Aorta (tissue), 5 donors: ENCODE measurements around the gene ETV2. TPM values are rescaled to one million over a fixed set of nuclear protein-coding genes. Genes with fewer than 3 reads are reported as not detected.
"Not testable (repeated sequence)": the region's sequence is repeated elsewhere in the genome, so short reads cannot be mapped to it uniquely, and the experiment has no call there.

Experiments used
- ATAC-seq: fragments of 200-7000 bp; cut with Tn5 transposase; one replicate; pipeline ENCODE4 v1.9.1; 2022; ENCODE audit warnings: moderate library complexity; ENCODE audit not compliant: low FRiP score
- DNase-seq, 2 donors: peaks; one replicate each; pipeline ENCODE4 v3.0.0-alpha.2; 2020
- H3K27ac ChIP-seq, 2 donors: one replicate each; pipeline ENCODE4 v1.5.1; 2013; ENCODE audit warnings: low read length in 2 of 2, mild to moderate bottlenecking in 2 of 2, moderate library complexity in 2 of 2, control low read depth in 1 of 2, inconsistent platforms in 1 of 2, low read depth in 1 of 2
- H3K27me3 ChIP-seq, 2 donors: one replicate each; pipeline ENCODE4 v1.6.1; 2013; ENCODE audit warnings: control low read depth in 1 of 2, low read length in 1 of 2, mild to moderate bottlenecking in 1 of 2, moderate library complexity in 1 of 2; ENCODE audit not compliant: insufficient read depth in 2 of 2, control insufficient read depth in 1 of 2
- H3K36me3 ChIP-seq, 2 donors: one replicate each; pipeline ENCODE4 v1.6.1; 2013; ENCODE audit warnings: control low read depth in 1 of 2, low read length in 1 of 2, mild to moderate bottlenecking in 1 of 2; ENCODE audit not compliant: insufficient read depth in 2 of 2, control insufficient read depth in 1 of 2
- H3K4me1 ChIP-seq, 2 donors: one replicate each; pipeline ENCODE4 v1.6.1; 2013; ENCODE audit warnings: low read length in 2 of 2, control low read depth in 1 of 2, mild to moderate bottlenecking in 1 of 2, moderate library complexity in 1 of 2; ENCODE audit not compliant: insufficient read depth in 2 of 2, control insufficient read depth in 1 of 2
- H3K4me3 ChIP-seq, 2 donors: one replicate each; pipeline ENCODE4 v1.5.1; 2013; ENCODE audit warnings: low read length in 2 of 2, control low read depth in 1 of 2, mild to moderate bottlenecking in 1 of 2
- H3K9me3 ChIP-seq: one replicate; pipeline ENCODE4 v1.6.1; 2013; ENCODE audit warnings: mild to moderate bottlenecking, low read length; ENCODE audit not compliant: control insufficient read depth
- WGBS, 2 donors: extraction: QIAGEN DNeasy Blood & Tissue Kit; methylation state at CpG; one replicate each; pipeline ENCODE4 v1.1.7; 2013; 5-methylcytosine and 5-hydroxymethylcytosine counted together
- intact Hi-C, 2 donors: fragments of 100-400 bp; cut with DNase I; formaldehyde crosslinking; loops; one replicate each; pipeline versions ENCODE4 v1.14.2 to v1.15.0; 2022
- long read RNA-seq, 2 donors: library from polyadenylated mRNA; unstranded; transcript quantifications; one replicate each; pipeline ENCODE4 v2.0.0, GENCODE V29; 2020 to 2021
- polyA plus RNA-seq, 2 donors: library from polyadenylated mRNA; stranded (reverse); fragments of 200-250 nt; gene quantifications; one replicate each; pipeline ENCODE4 v1.2.3, GENCODE V29; 2013
- total RNA-seq, 2 donors: library from RNA; stranded (reverse); fragmentation: NEBNext Ultra II Directional; extraction: Animal tissue kit (Norgen Biotek cat#: 25700); gene quantifications; one replicate each; pipeline ENCODE4 v1.2.1, GENCODE V29; 2021
- donor health status: healthy with polysubstance abuse.
- donor health status: Bipolar disorder and iron deficiency.
- donor health status: DM: no; HTN: no; CAD: no.
- donor health status: DM: no; HTN: no; CAD: no.
- donor health status: DM: yes; HTN: yes; CAD: no.

Gene ETV2, protein sequence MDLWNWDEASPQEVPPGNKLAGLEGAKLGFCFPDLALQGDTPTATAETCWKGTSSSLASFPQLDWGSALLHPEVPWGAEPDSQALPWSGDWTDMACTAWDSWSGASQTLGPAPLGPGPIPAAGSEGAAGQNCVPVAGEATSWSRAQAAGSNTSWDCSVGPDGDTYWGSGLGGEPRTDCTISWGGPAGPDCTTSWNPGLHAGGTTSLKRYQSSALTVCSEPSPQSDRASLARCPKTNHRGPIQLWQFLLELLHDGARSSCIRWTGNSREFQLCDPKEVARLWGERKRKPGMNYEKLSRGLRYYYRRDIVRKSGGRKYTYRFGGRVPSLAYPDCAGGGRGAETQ
- total RNA-seq (1 to 10 TPM in 1 of 2 donors, under 1 TPM in 1; 0.62 to 1.2 TPM), polyA plus RNA-seq (1 to 10 TPM in 1 of 2 donors, under 1 TPM in 1; 0.46 to 1.9 TPM)
- long read RNA-seq, donor 1: 0 reads
- long read RNA-seq, donor 2, partial matches to known transcripts: 0 of 1 reads
- long read RNA-seq, donor 2, other reads (novel, unspliced or antisense): 0 of 1 reads

DNA sequence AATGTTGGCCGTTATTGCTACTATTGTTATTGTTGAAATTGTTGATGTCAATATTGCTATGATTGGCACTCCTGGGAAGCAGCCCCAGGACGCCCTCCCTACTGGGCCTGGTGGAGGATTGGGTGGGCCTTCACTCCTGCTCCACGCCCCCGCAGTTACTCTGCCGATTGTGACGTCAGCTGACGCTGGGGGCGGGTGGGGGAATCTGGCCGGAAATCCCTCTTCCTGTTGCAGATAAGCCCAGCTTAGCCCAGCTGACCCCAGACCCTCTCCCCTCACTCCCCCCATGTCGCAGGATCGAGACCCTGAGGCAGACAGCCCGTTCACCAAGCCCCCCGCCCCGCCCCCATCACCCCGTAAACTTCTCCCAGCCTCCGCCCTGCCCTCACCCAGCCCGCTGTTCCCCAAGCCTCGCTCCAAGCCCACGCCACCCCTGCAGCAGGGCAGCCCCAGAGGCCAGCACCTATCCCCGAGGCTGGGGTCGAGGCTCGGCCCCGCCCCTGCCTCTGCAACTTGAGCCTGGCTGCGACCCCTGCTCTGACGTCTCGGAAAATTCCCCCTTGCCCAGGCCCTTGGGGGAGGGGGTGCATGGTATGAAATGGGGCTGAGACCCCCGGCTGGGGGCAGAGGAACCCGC lies at the start of gene ETV2:
Gene ETV2, plus strand, starts transcription at position 231 of the 637 bp plus-strand sequence. CDS start 716 bp downstream, outside the sequence.
- Histone ChIP-seq H3K27ac (no peak within 1 kb of the TSS), H3K27me3 (no peaks in the 10 kb centered on the region), H3K9me3 (no peaks in the 10 kb centered on the region), H3K4me1 (no peaks in the 10 kb centered on the region), H3K4me3 (no peak within 1 kb of the TSS), H3K36me3 (peaks cover 0 to 6% of the 10 kb centered on the region in 2 donors)
- DNase-seq (no peak), ATAC-seq (no peak)
- 16% methylated on average over 28 of the region's 28 CpGs for WGBS, 2 donors
- intact Hi-C loops: loop anchor here in 1 of 2 donors (2.0 kb wide), 1 partner anchor 13 kb away; the partner anchor contains the start of gene RBM42

GRCh38 chr19:35592226-35592625 lies 49.3 kb upstream of the ETV2 start:
- no peak for DNase-seq
- H3K9me3 ChIP-seq: no peaks in the 10 kb centered on the region
- H3K27me3 ChIP-seq: no peaks in the 10 kb centered on the region
- no peak overlapping the region for H3K27ac ChIP-seq
- H3K4me1 ChIP-seq: no peaks in the 10 kb centered on the region
- no peak for ATAC-seq
- H3K4me3 ChIP-seq: no peak overlapping the region
- intact Hi-C loops: no loop called here
- WGBS, 2 donors: 23 to 27% methylated on average over 8 of the region's 8 CpGs
- no peaks in the 10 kb centered on the region for H3K36me3 ChIP-seq

GRCh38 chr19:35595026-35595425 lies 46.5 kb upstream of the ETV2 start:
- H3K27ac ChIP-seq, ATAC-seq, H3K36me3 ChIP-seq, H3K4me1 ChIP-seq, H3K4me3 ChIP-seq, intact Hi-C loops, H3K27me3 ChIP-seq, H3K9me3 ChIP-seq: not testable (repeated sequence)
- 74 to 84% methylated on average over 3 of the region's 3 CpGs for WGBS, 2 donors
- peak in 1 of 2 donors; percentile 13 for DNase-seq

DNA sequence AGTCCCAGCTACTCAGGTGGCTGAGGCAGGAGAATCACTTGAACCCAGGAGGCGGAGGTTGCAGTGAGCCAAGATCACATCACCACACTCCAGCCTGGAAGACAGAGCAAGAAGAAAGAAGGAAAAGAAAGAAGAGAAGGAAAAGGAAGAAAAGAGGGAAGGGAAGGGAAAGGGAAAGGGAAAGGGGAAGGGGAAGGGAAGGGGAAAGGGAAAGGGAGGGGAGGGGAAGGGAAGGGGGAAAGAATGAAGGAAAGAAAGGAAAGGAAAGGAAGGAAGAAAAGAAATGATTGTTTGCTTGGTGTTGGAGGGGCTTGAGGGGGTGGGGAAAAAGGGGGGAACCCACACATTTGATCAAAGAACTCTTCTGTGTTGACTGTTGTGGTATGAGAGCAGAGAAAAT lies 45.6 kb upstream of the ETV2 start:
- ATAC-seq: no peak
- Histone ChIP-seq H3K27me3 (no peaks in the 10 kb centered on the region), H3K9me3 (no peaks in the 10 kb centered on the region), H3K36me3 (no peaks in the 10 kb centered on the region), H3K4me1 (no peaks in the 10 kb centered on the region), H3K27ac (no peak overlapping the region), H3K4me3 (no peak overlapping the region)
- intact Hi-C loops: no loop called here
- 97 to 100% methylated on average over 1 of the region's 1 CpG for WGBS, 2 donors
- DNase-seq: no peak

DNA sequence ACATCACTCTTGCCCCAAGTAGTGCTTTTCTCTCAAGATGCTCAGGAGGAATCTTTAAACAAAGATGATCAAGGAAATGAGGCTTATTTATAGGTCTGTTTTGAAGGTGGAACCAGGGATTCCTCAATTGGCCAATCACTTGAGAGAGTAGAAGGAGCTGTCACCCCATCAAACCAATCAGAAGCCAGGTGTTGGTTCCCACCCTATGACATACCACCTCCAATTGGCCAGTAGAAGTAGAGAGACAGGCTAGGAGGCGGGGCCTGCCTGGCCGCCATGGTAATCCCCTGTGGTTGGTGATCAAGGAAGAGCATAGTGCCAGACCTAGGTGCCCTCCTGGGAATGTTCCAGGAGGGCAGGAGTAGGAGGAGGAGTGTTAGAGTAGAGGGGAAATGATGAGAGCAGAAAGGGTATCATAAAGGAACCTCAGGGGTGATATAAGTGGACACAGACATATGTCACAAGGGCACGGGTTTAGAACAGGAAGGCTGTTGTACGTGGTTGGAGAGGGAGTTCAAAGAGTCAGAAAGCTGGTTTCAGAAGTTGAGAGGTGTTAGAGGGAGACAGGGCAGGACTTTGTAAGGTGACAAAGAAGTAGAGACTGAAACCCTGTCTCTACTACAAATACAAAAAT lies 45.1 kb upstream of the ETV2 start:
- Histone ChIP-seq H3K4me3 (no peak overlapping the region), H3K27me3 (no peaks in the 10 kb centered on the region), H3K9me3 (no peaks in the 10 kb centered on the region), H3K27ac (no peak overlapping the region), H3K36me3 (no peaks in the 10 kb centered on the region), H3K4me1 (no peaks in the 10 kb centered on the region)
- DNase-seq (peak in 1 of 2 donors; percentile 8), ATAC-seq (no peak)
- intact Hi-C loops: no loop called here
- WGBS, 2 donors: 63 to 72% methylated on average over 4 of the region's 4 CpGs

DNA sequence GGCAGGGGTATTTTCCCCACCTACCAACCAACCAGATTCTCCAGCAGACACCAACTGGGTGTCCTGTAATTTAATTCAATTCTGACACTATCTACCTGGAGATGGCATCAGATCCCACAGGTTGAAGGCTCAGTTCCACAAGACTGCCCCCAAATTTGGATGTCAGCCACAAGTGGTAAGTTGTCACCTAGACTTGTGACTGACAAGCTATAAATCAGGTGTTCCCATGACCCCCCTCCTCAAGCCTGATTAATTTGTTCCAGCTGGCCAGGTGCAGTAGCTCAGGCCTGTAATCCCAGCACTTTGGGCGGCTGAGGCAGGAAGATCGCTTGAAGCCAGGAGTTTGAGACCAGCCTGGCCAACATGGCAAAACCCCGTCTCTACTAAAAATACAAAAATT lies 39.6 kb upstream of the ETV2 start:
- 88 to 96% methylated on average over 3 of the region's 3 CpGs for WGBS, 2 donors
- peak in 1 of 2 donors; percentile 10 for DNase-seq
- no peak overlapping the region for H3K4me3 ChIP-seq
- H3K4me1 ChIP-seq: no peaks in the 10 kb centered on the region
- H3K27me3 ChIP-seq: no peaks in the 10 kb centered on the region
- no peaks in the 10 kb centered on the region for H3K36me3 ChIP-seq
- no peaks in the 10 kb centered on the region for H3K9me3 ChIP-seq
- H3K27ac ChIP-seq: no peak overlapping the region
- intact Hi-C loops: no loop called here
- ATAC-seq: no peak

- H3K4me1 ChIP-seq, H3K27me3 ChIP-seq, H3K4me3 ChIP-seq, H3K36me3 ChIP-seq, ATAC-seq, intact Hi-C loops, H3K9me3 ChIP-seq, H3K27ac ChIP-seq: not testable (repeated sequence)
- DNase-seq: peak in 1 of 2 donors; percentile 45
- WGBS, 2 donors: 83 to 86% methylated on average over 4 of the region's 4 CpGs
These were observed 37.1 kb upstream of the ETV2 start for GRCh38 chr19:35604436-35604835.

GRCh38 chr19:35607170-35607569 lies 34.4 kb upstream of the ETV2 start:
- intact Hi-C loops: not testable (repeated sequence)

More at GRCh38 chr19:35607170-35607569, 34.4 kb upstream of the ETV2 start:
- H3K4me3 ChIP-seq, ATAC-seq, DNase-seq, H3K9me3 ChIP-seq, H3K4me1 ChIP-seq, H3K27ac ChIP-seq, H3K36me3 ChIP-seq, H3K27me3 ChIP-seq: not testable (repeated sequence)
- 88 to 91% methylated on average over 8 of the region's 8 CpGs for WGBS, 2 donors
